ENCODE data around the gene RPS10. TPM values are rescaled to one million over a fixed set of nuclear protein-coding genes. Genes with fewer than 3 reads are reported as not detected.

Gene RPS10
- total RNA-seq, 1 experiment from 2014 or later: 1,644 TPM

GRCh38 chr6:34384321-34385153, 41.3 kb downstream of the RPS10 start:
- Mint-ChIP-seq H3K27ac (ENCODE audit: low read depth, unreplicated experiment) (no peak overlapping the region), H3K9me3 (ENCODE audit: unreplicated experiment) (no peaks in the 10 kb centered on the region), H3K27me3 (ENCODE audit: insufficient read depth, unreplicated experiment) (no peaks in the 10 kb centered on the region), H3K4me3 (ENCODE audit: unreplicated experiment) (no peak overlapping the region), H3K36me3 (ENCODE audit: insufficient read depth, unreplicated experiment) (peaks cover 5% of the 10 kb centered on the region), H3K4me1 (ENCODE audit: insufficient read depth, unreplicated experiment) (peaks cover 26% of the 10 kb centered on the region)
- DNase-seq (ENCODE audit: unreplicated experiment): no peak
- POLR2A ChIA-PET: interaction anchor here (0.6 to 1.0 kb wide), 2 partner anchors 8 to 396 kb away, joined by 4 to 5 read pairs; partner anchors contain the start of gene NUDT3
- CTCF ChIA-PET: interaction anchor here (0.6 kb wide), 1 partner anchor 1549 kb away, joined by 5 read pairs; no protein-coding TSS in a partner anchor
- no TSS peak for BruUV-seq (replicated peaks)
- no peak for TF ChIP-seq CTCF (IDR thresholded peaks at IDR 0.05; ENCODE audit: unreplicated experiment)
- intact Hi-C loops (cut with micrococcal nuclease): no loop called here

- peak; percentile 15 for DNase-seq (ENCODE audit: unreplicated experiment)
- H3K4me3 Mint-ChIP-seq (ENCODE audit: unreplicated experiment): no peak overlapping the region
- ChIA-PET CTCF (interaction anchor here (0.7 kb wide), 3 partner anchors 41 to 877 kb away, joined by 3 to 6 read pairs (median 3); no protein-coding TSS in a partner anchor), POLR2A (interaction anchor here (0.6 to 1.0 kb wide), 2 partner anchors 9 to 396 kb away, joined by 4 to 5 read pairs; partner anchors contain the start of gene NUDT3)
- no TSS peak for BruUV-seq (replicated peaks)
- H3K36me3 Mint-ChIP-seq (ENCODE audit: insufficient read depth, unreplicated experiment): peaks cover 5% of the 10 kb centered on the region
- H3K9me3 Mint-ChIP-seq (ENCODE audit: unreplicated experiment): no peaks in the 10 kb centered on the region
- TF ChIP-seq CTCF (IDR thresholded peaks at IDR 0.05; ENCODE audit: unreplicated experiment): no peak
- H3K27ac Mint-ChIP-seq (ENCODE audit: low read depth, unreplicated experiment): no peak overlapping the region
- no peaks in the 10 kb centered on the region for H3K27me3 Mint-ChIP-seq (ENCODE audit: insufficient read depth, unreplicated experiment)
- H3K4me1 Mint-ChIP-seq (ENCODE audit: insufficient read depth, unreplicated experiment): peaks cover 22% of the 10 kb centered on the region
- intact Hi-C loops (cut with micrococcal nuclease): no loop called here
These were observed 42.1 kb downstream of the RPS10 start for GRCh38 chr6:34383656-34384320.

- no peak for DNase-seq (ENCODE audit: unreplicated experiment)
- Mint-ChIP-seq H3K27ac (ENCODE audit: low read depth, unreplicated experiment) (no peak overlapping the region), H3K4me1 (ENCODE audit: insufficient read depth, unreplicated experiment) (peaks cover 25% of the 10 kb centered on the region), H3K4me3 (ENCODE audit: unreplicated experiment) (no peak overlapping the region), H3K27me3 (ENCODE audit: insufficient read depth, unreplicated experiment) (no peaks in the 10 kb centered on the region), H3K36me3 (ENCODE audit: insufficient read depth, unreplicated experiment) (peaks cover 5% of the 10 kb centered on the region), H3K9me3 (ENCODE audit: unreplicated experiment) (no peaks in the 10 kb centered on the region)
- BruUV-seq (replicated peaks): no TSS peak
- no peak for TF ChIP-seq CTCF (IDR thresholded peaks at IDR 0.05; ENCODE audit: unreplicated experiment)
- CTCF ChIA-PET: interaction anchor here (0.6 to 1.5 kb wide), 6 partner anchors 9 to 878 kb away, joined by 3 to 6 read pairs (median 4); partner anchors contain the start of gene NUDT3
- POLR2A ChIA-PET: interaction anchor here (1.0 kb wide), 1 partner anchor 9 kb away, joined by 5 read pairs; the partner anchor contains the start of gene NUDT3
- intact Hi-C loops (cut with micrococcal nuclease): no loop called here
These were observed 42.7 kb downstream of the RPS10 start for GRCh38 chr6:34383161-34383631.

- Mint-ChIP-seq H3K4me3 (ENCODE audit: unreplicated experiment) (no peak overlapping the region), H3K27ac (ENCODE audit: low read depth, unreplicated experiment) (no peak overlapping the region), H3K9me3 (ENCODE audit: unreplicated experiment) (no peaks in the 10 kb centered on the region), H3K27me3 (ENCODE audit: insufficient read depth, unreplicated experiment) (no peaks in the 10 kb centered on the region), H3K36me3 (ENCODE audit: insufficient read depth, unreplicated experiment) (no peaks in the 10 kb centered on the region), H3K4me1 (ENCODE audit: insufficient read depth, unreplicated experiment) (peaks cover 19% of the 10 kb centered on the region)
- peak; percentile 42 for DNase-seq (ENCODE audit: unreplicated experiment)
- TF ChIP-seq CTCF (IDR thresholded peaks at IDR 0.05; ENCODE audit: unreplicated experiment): no peak
- ChIA-PET POLR2A (interaction anchor here (1.6 kb wide), 1 partner anchor 10 kb away, joined by 10 read pairs; no protein-coding TSS in a partner anchor), CTCF (interaction anchor here (0.7 to 1.7 kb wide), 4 partner anchors 10 to 492 kb away, joined by 3 to 7 read pairs (median 4); no protein-coding TSS in a partner anchor)
- intact Hi-C loops (cut with micrococcal nuclease): no loop called here
- no TSS peak for BruUV-seq (replicated peaks)
These were observed 44.8 kb downstream of the RPS10 start for GRCh38 chr6:34381081-34381480.
